T47D (cell line): ENCODE results near the gene FSTL4.
A peak's percentile ranks its signal among the peaks of the same experiment; 100 is the strongest.

Source experiments
- DNase-seq, 2 experiments: peaks; one replicate each; pipeline versions ENCODE4 v3.0.0 to v3.0.0-alpha.2; 2011 to 2012; ENCODE audit warnings: low read depth in 1 of 2, low spot score in 1 of 2
- JUND ChIP-seq: IDR thresholded peaks from 2 replicates; pipeline ENCODE4 v1.6.1; 2012; ENCODE audit warnings: low read depth
- in situ Hi-C: cut with HindIII; loops from 2 replicates; pipeline ENCODE4 v1.10.0; 2016; ENCODE audit warnings: low sequenced_read_pairs, low pct_unique_long_range_greater_than_20kb

Gene FSTL4

GRCh38 chr5:133612249-133612860 is at the start of gene FSTL4:
Gene FSTL4, minus strand, starts transcription at chr5:133612541.
- no peak for TF ChIP-seq JUND
- DNase-seq: peak; percentile 60 to 75
- in situ Hi-C loops: no loop called here

- in situ Hi-C loops: no loop called here
- no peak for DNase-seq
- TF ChIP-seq JUND: no peak
Observed at GRCh38 chr5:133661389-133661788, 49.0 kb upstream of the FSTL4 start.

DNA sequence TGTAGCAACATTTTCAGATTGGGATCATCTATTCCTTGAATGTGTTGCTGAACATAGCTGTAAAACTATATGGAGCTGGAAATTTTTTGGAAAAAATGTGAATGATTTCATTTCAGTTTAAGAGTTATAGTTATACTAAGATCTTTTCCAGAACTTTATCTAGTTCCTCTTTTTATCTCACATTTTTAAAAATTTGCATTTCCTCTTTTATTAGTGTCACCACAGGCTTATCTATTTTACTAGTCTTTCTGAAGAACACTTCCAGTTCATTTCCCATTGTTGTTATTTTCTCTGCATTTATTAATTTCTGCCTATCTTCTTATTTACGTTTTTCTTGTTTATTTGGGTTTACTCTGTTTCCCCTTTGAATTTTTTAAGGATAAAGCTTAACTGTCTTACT is 46.0 kb upstream of the FSTL4 start:
- DNase-seq: no peak
- in situ Hi-C loops: no loop called here
- no peak for TF ChIP-seq JUND

DNA sequence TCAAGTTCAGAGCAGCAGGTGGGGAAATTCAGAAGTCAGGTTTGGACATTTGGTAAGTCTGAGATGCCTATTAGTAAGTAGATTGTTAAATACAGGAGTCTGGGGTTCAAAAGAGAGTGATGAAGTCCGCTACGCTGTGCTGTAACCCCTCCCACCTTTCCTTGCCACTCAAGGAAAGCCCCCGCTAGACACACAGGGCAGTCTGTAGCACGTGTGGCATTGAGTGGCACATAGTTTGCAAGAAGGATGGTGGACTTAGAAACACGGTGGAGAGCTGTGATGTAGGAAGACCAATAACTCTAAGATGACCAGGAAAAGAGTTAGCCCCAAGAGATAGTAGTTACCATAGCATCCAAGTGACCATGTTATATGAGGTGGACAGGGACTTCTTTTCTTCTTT is 44.7 kb upstream of the FSTL4 start:
- no peak for TF ChIP-seq JUND
- no peak for DNase-seq
- in situ Hi-C loops: no loop called here

DNA sequence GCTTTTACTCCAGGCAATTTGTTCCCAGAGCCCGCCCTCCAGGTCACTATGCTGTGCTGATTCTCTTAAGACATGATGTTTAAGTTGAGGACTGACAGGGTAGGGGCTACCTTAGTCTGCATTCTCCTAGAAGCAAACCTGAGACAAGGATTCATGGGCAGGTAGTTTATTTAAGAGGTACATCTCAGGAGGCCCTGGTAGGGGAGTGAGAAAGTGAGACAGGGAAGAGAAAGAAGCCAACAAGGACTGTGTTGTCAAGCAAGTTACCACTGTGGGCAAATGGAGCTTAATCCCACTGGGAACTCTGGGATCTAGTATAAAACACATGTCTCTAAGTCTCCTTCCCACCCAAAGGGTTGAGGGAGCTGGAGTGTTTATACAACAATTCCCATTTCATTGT is 43.6 kb upstream of the FSTL4 start:
- DNase-seq: no peak
- in situ Hi-C loops: no loop called here
- TF ChIP-seq JUND: no peak

GRCh38 chr5:133653760-133654049 is 41.4 kb upstream of the FSTL4 start:
- no peak for DNase-seq
- no peak for TF ChIP-seq JUND
- in situ Hi-C loops: no loop called here

DNA sequence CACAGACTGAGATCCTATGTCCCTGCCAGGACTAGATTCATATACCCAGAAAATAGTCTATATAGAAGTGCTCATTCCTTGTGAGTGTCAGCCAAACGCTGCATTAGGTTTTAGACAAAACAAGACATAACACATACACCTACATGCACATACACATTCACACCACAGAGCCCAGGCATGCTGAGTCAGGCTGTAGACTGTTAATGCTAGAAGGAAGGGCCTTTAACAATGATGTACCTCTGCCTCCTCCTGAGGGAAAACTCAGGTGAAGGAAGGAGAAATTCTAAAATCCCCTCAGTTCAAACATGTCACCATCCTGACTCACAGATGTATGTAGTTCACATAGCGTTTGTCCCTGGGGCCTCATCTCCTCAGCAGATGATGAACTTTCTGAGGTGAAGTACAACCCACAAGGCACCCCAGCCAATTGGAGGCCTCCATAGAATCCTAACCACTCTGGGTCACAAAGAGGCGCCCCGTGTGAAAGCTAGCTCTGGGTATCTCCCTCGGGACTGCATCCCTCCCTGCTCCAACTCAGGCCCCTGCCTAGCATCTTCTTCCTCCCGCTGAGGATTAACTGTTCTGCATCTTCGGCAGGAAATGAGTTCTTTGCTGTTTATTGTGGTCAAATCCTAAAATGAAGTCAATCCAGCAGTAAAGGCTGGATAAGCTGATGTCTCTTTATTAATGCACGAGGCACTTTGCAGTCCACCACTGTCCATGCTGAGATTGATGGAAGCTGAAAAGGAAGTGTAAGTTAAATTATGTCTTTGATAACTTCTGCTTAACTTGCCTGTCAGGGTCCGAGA is 40.8 kb upstream of the FSTL4 start:
- TF ChIP-seq JUND: no peak
- no peak for DNase-seq
- in situ Hi-C loops: no loop called here

DNA sequence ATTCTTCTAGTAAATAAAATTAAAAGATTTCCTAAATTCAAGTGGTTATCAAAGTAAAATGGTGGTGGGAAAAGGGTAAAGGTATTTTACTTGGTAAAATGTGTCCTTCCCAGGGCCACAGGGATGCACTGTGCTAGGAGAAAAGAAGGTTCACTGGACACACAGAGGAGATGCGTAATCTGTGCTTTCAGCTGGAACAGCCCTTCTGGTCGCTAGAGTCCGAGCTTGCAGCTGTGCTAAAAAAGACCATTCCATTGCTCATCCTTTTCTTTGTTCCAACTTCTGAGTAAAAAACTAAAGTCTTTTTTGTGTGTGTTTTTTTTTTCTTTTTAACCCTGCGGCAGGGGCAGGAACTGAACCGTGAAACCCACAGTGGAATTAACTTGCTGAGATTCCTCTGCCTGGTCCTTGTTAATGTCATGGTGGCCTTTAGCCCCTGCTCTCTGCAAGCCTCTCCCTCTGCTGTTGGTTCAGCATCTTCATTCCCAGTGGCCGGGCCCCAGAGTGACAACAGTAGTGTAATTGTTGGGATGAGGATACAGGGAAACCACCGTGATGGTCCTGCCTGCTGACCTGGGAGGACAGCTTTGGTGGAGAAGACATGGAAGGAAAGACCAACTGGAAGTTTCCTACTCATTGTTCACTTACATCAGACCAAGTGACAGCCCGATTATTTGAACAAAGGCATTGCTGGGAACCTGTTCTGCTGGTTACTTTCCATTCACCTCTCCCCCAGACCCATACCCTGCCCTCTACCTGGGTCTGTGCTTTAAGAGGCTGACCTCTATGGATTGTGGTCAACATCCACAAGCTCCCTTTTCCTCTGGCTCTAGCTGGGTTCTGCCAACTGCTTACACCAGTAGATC is 31.9 kb upstream of the FSTL4 start:
- in situ Hi-C loops: no loop called here
- TF ChIP-seq JUND: no peak
- no peak for DNase-seq

DNA sequence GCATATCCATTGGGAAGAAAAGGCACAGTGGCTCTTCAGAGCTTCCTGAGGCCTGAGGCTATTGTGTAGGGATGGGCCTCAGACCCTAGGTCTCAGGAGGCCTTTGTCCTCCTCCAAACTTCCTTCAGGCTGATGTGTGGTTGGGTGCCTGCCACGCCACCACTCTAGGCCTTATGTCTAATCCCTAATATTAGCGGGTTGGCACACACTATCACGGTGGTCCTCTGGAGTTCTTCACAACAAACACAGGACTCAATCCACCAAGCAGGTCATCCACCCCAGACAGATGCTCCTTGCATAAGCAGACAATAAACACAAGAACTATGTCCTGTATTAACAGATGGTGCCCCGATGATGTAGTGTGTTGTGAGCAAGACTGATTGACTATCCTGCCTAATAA is 31.0 kb upstream of the FSTL4 start:
- no peak for TF ChIP-seq JUND
- in situ Hi-C loops: no loop called here
- no peak for DNase-seq

GRCh38 chr5:133642153-133642722 is 29.9 kb upstream of the FSTL4 start:
- in situ Hi-C loops: no loop called here
- DNase-seq: no peak
- no peak for TF ChIP-seq JUND

GRCh38 chr5:133641683-133642082 is 29.3 kb upstream of the FSTL4 start:
- in situ Hi-C loops: no loop called here
- TF ChIP-seq JUND: no peak
- DNase-seq: no peak

GRCh38 chr5:133639850-133640528 is 27.6 kb upstream of the FSTL4 start:
- in situ Hi-C loops: no loop called here
- no peak for TF ChIP-seq JUND
- no peak for DNase-seq
